T-helper 1 cell treated with Interleukin-12 subunit alpha and Interleukin-12 subunit beta and Interleukin-4 antibody, amounts not matched to agents 30 μg/mL and 1 μg/mL, for 36 hours (primary cell): ENCODE measurements around the gene PDXP.

Experiments used
- H3K27ac Mint-ChIP-seq: one replicate; pipeline ENCODE4 v1.8.0; 2021; ENCODE audit warnings: mild to moderate bottlenecking, mixed read lengths
- H3K27me3 Mint-ChIP-seq: one replicate; pipeline ENCODE4 v1.8.0; 2021; ENCODE audit warnings: low read depth, mixed read lengths
- H3K36me3 Mint-ChIP-seq: one replicate; pipeline ENCODE4 v1.8.0; 2021; ENCODE audit warnings: low read depth, mixed read lengths
- H3K4me1 Mint-ChIP-seq: one replicate; pipeline ENCODE4 v1.8.0; 2021; ENCODE audit warnings: low read depth, mixed read lengths
- H3K4me3 Mint-ChIP-seq: one replicate; pipeline ENCODE4 v1.8.0; 2021; ENCODE audit warnings: mild to moderate bottlenecking, moderate library complexity, mixed read lengths
- H3K9me3 Mint-ChIP-seq: one replicate; pipeline ENCODE4 v1.8.0; 2021; ENCODE audit warnings: mixed read lengths

The PDXP gene

GRCh38 chr22:37708580-37709444 is 50.3 kb downstream of the PDXP start:
- Mint-ChIP-seq H3K27me3 (no peaks in the 10 kb centered on the region), H3K9me3 (no peaks in the 10 kb centered on the region), H3K4me3 (no peak overlapping the region), H3K4me1 (no peaks in the 10 kb centered on the region), H3K27ac (no peak overlapping the region), H3K36me3 (peaks cover 1% of the 10 kb centered on the region)

- H3K36me3 Mint-ChIP-seq: peaks cover 1% of the 10 kb centered on the region
- H3K27me3 Mint-ChIP-seq: no peaks in the 10 kb centered on the region
Observed at GRCh38 chr22:37709445-37709765, 50.9 kb downstream of the PDXP start.

GRCh38 chr22:37710675-37711074 is 52.2 kb downstream of the PDXP start:
- Mint-ChIP-seq H3K9me3 (no peaks in the 10 kb centered on the region), H3K27me3 (no peaks in the 10 kb centered on the region), H3K27ac (no peak overlapping the region), H3K4me1 (no peaks in the 10 kb centered on the region), H3K4me3 (no peak overlapping the region), H3K36me3 (peaks cover 1% of the 10 kb centered on the region)

More at GRCh38 chr22:37709445-37709765, 50.9 kb downstream of the PDXP start:
- Mint-ChIP-seq H3K27ac (no peak overlapping the region), H3K4me1 (no peaks in the 10 kb centered on the region), H3K9me3 (no peaks in the 10 kb centered on the region), H3K4me3 (no peak overlapping the region)

- Mint-ChIP-seq H3K4me3 (no peak overlapping the region), H3K27ac (no peak overlapping the region), H3K9me3 (no peaks in the 10 kb centered on the region), H3K4me1 (no peaks in the 10 kb centered on the region), H3K36me3 (peaks cover 1% of the 10 kb centered on the region), H3K27me3 (no peaks in the 10 kb centered on the region)
Observed at GRCh38 chr22:37711490-37711889, 53.0 kb downstream of the PDXP start.

DNA sequence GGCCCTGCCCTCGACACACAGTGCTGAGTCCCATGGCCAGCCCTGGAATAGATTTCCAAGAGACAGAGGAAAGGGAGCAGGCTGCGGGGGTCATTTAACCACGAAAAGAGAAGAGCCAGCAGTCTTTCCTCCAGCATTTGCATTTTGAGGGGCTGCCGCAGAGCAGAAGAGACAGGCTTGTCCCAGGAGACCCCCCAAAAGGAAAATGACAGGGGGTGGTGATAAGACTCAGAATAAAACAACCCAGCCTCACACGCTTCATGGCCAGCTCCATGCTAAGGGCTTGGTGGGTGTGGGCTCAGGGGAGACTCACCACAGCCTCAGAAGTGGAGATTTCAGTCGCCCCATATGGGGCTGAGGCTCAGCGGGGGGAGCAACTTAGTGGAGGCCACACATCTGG is 55.2 kb downstream of the PDXP start:
- Mint-ChIP-seq H3K9me3 (no peaks in the 10 kb centered on the region), H3K27me3 (no peaks in the 10 kb centered on the region)

DNA sequence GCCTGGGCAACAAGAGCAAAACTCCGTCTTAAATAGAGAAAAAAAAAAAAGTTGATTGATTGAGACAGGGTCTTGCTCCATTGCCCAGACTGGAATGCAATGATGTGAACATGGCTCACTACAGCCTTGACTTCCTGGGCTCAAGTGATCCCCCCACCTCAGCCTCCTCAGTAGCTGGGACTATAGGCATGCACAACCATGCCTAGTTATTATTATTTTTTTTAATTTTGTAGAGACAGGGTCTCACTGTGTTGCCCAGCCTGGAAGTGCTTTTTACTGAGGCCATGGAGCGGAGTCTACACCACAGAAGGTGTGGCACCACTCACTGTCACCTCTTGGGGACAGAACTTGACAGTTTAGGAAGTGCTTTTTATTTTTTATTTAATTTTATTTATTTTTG is 56.1 kb downstream of the PDXP start:
- peaks cover 1% of the 10 kb centered on the region for H3K4me1 Mint-ChIP-seq
- no peak overlapping the region for H3K27ac Mint-ChIP-seq
- H3K9me3 Mint-ChIP-seq: no peaks in the 10 kb centered on the region
- peaks cover 1% of the 10 kb centered on the region for H3K36me3 Mint-ChIP-seq
- H3K27me3 Mint-ChIP-seq: no peaks in the 10 kb centered on the region
- no peak overlapping the region for H3K4me3 Mint-ChIP-seq

More for the DNA sequence above, 55.2 kb downstream of the PDXP start:
- Mint-ChIP-seq H3K4me3 (no peak overlapping the region), H3K27ac (no peak overlapping the region), H3K4me1 (no peaks in the 10 kb centered on the region), H3K36me3 (peaks cover 1% of the 10 kb centered on the region)

DNA sequence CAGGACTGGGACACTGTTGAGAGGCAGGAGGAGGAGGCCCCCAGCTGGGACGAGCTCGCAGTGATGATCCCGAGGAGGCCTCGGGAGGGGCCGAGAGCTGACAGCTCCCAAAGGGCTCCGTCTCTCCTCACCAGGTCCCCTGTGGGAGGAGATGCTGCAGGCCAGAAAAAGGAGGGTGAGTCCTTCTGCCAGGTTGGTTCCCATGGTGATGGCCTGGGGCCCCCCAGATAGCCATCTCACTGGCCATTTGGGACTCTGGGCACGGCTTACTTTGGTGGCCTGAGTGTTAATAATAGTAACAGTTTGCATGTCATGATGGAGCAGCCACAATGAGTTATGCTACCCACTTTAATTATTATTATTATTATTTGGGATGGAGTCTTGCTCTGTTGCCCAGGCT is 57.2 kb downstream of the PDXP start:
- Mint-ChIP-seq H3K27ac (no peak overlapping the region), H3K4me3 (no peak overlapping the region), H3K36me3 (no peaks in the 10 kb centered on the region), H3K4me1 (peaks cover 5% of the 10 kb centered on the region), H3K9me3 (no peaks in the 10 kb centered on the region), H3K27me3 (no peaks in the 10 kb centered on the region)
